Medulla oblongata (tissue), 1 donor: ENCODE results near the gene HOXD8.

ENCODE experiments used
- DNase-seq: peaks from one replicate; pipeline ENCODE4 v3.0.0-alpha.2; 2015; ENCODE audit errors: extremely low spot score

The HOXD8 gene

GRCh38 chr2:176146645-176147044, 17.1 kb downstream of the HOXD8 start:
- no peak for DNase-seq

GRCh38 chr2:176147210-176147799, 17.8 kb downstream of the HOXD8 start:
- no peak for DNase-seq

GRCh38 chr2:176147800-176148496, 18.4 kb downstream of the HOXD8 start:
- no peak for DNase-seq

- DNase-seq, result no peak
Observed at GRCh38 chr2:176148751-176149421, 19.4 kb downstream of the HOXD8 start.

GRCh38 chr2:176149481-176149938, 20.0 kb downstream of the HOXD8 start:
- DNase-seq, result no peak

- no peak for DNase-seq
Observed at GRCh38 chr2:176149939-176150583, 20.6 kb downstream of the HOXD8 start.

- no peak for DNase-seq
Observed at GRCh38 chr2:176150584-176151441, 21.3 kb downstream of the HOXD8 start.

- no peak for DNase-seq
Observed at GRCh38 chr2:176151442-176152287, 22.2 kb downstream of the HOXD8 start, which contains the start of gene HOXD4. Gene HOXD4 (plus strand): TSS chr2:176151550. CDS start chr2:176151634, 84 bp downstream.

GRCh38 chr2:176152350-176153181, 23.1 kb downstream of the HOXD8 start:
- DNase-seq, result no peak

- no peak for DNase-seq
Observed at GRCh38 chr2:176154576-176155252, 25.2 kb downstream of the HOXD8 start.

GRCh38 chr2:176155356-176156044, 26.0 kb downstream of the HOXD8 start:
- DNase-seq, result no peak

- no peak for DNase-seq
Observed at GRCh38 chr2:176156301-176156806, 26.8 kb downstream of the HOXD8 start.

GRCh38 chr2:176156807-176157498, 27.4 kb downstream of the HOXD8 start, which contains the start of gene HOXD3:
Gene HOXD3 (plus strand): TSS chr2:176157307. CDS start chr2:176169115, 11,808 bp downstream.
- DNase-seq, result no peak

- peak; percentile 51 for DNase-seq
Observed at GRCh38 chr2:176157499-176158185, 28.1 kb downstream of the HOXD8 start.

GRCh38 chr2:176158186-176158591, 28.7 kb downstream of the HOXD8 start:
- no peak for DNase-seq

- DNase-seq, result no peak
Observed at GRCh38 chr2:176158855-176159662, 29.6 kb downstream of the HOXD8 start.
